ENCODE data around the gene MIS12. TPM values are rescaled to one million over a fixed set of nuclear protein-coding genes. Genes with fewer than 3 reads are reported as not detected.

MIS12 gene
- total RNA-seq, 1 donor from 2014 or later: 25.1 TPM

- no peak for DNase-seq (ENCODE audit: low read depth)
- no peak for TF ChIP-seq CTCF (IDR thresholded peaks at IDR 0.05; ENCODE audit: insufficient read depth, low read length, poor library complexity, severe bottlenecking)
These were observed 52.9 kb downstream of the MIS12 start for GRCh38 chr17:5539286-5539685.

GRCh38 chr17:5540321-5540720 is 54.0 kb downstream of the MIS12 start:
- no peak for DNase-seq (ENCODE audit: low read depth)
- H3K27me3 ChIP-seq (ENCODE audit: control insufficient read depth, insufficient read depth, low read length): no peaks in the 10 kb centered on the region
- no peak overlapping the region for H3K4me3 ChIP-seq (ENCODE audit: low read depth, low read length)
- no peak for TF ChIP-seq CTCF (IDR thresholded peaks at IDR 0.05; ENCODE audit: insufficient read depth, low read length, poor library complexity, severe bottlenecking)
- H3K36me3 ChIP-seq (ENCODE audit: control insufficient read depth, insufficient read depth, low read length): no peaks in the 10 kb centered on the region

More at GRCh38 chr17:5539286-5539685, 52.9 kb downstream of the MIS12 start:
- H3K36me3 ChIP-seq (ENCODE audit: control insufficient read depth, insufficient read depth, low read length): no peaks in the 10 kb centered on the region
- no peaks in the 10 kb centered on the region for H3K27me3 ChIP-seq (ENCODE audit: control insufficient read depth, insufficient read depth, low read length)
- no peak overlapping the region for H3K4me3 ChIP-seq (ENCODE audit: low read depth, low read length)

Other genes starting within 250 kb of the MIS12 start
- 21.8 and 27.7 TPM in 2 replicates for gene RABEP1, start 204.3 kb upstream of the MIS12 start, total RNA-seq
- gene NUP88, start 66.9 kb upstream of the MIS12 start, total RNA-seq: 68.2 and 95.8 TPM in 2 replicates
- gene RPAIN, start 66.4 kb upstream of the MIS12 start, total RNA-seq: 63.4 and 71.4 TPM in 2 replicates
- gene C1QBP, start 47.4 kb upstream of the MIS12 start, total RNA-seq: 200 and 232 TPM in 2 replicates
- gene DHX33, start 17.6 kb upstream of the MIS12 start, total RNA-seq: 16.4 and 17.2 TPM in 2 replicates
- gene DERL2, start 388 bp upstream of the MIS12 start, total RNA-seq: 45.9 and 65.6 TPM in 2 replicates
- gene NLRP1, start 97.9 kb downstream of the MIS12 start, total RNA-seq: 14.4 and 15.7 TPM in 2 replicates